ENCODE data around the gene PGBD2. TPM values are rescaled to one million over a fixed set of nuclear protein-coding genes. Genes with fewer than 3 reads are reported as not detected.

PGBD2 gene, protein sequence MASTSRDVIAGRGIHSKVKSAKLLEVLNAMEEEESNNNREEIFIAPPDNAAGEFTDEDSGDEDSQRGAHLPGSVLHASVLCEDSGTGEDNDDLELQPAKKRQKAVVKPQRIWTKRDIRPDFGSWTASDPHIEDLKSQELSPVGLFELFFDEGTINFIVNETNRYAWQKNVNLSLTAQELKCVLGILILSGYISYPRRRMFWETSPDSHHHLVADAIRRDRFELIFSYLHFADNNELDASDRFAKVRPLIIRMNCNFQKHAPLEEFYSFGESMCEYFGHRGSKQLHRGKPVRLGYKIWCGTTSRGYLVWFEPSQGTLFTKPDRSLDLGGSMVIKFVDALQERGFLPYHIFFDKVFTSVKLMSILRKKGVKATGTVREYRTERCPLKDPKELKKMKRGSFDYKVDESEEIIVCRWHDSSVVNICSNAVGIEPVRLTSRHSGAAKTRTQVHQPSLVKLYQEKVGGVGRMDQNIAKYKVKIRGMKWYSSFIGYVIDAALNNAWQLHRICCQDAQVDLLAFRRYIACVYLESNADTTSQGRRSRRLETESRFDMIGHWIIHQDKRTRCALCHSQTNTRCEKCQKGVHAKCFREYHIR
- 10 to 100 TPM; 12.2 to 15.4 (median 12.8) TPM for total RNA-seq

DNA sequence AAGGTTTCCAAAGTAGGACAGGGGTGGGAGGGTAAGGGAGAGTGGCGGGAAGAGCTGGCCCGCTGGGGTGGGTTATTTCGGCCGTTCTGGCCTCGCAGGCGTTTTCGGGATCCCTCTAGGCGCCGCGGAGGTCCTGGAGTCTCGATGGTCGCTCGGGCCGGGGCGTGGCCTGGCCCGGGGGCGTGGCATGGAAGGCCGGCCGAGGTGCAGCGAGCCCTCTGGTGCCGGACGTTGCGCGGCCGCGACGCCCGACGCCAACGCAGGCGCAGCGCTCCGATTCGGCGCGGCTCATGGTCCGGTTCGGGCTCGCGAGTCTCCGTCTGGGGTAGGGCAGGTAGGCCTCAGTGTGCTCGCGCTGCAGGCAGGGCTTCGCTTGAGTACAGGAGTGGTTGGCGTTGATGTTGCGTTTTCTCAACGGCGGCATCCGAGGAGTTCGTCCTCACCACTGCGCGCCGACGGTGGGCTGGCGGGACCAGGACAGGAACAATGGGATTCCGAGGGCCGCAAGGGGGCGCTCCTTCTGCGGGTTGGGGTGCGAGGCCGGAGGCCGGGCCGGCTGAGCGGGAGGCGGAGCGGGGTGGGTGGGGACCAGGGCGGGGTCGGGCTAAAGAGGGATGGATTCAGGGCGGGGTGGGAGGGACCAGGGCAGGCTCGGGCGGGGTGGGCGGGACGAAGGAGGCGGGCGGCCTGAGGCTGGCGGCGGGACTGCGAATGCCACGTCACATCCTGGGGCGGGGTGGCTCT is at the start of gene PGBD2:
PGBD2 (plus strand) TSS at position 227 of the 744 bp plus-strand sequence. CDS start 7,628 bp downstream, outside the sequence.
- 0 to 1% methylated on average over 18 to 38 of the region's 80 CpGs for WGBS, 2 donors
- H3K4me3 ChIP-seq (ENCODE audit: low read depth, poor library complexity, severe bottlenecking): peak within 1 kb of the TSS; percentile 48
- DNase-seq (ENCODE audit: low spot score in 2 of 2): peak; percentile 86 to 99
- TF ChIP-seq, protein P1, sequence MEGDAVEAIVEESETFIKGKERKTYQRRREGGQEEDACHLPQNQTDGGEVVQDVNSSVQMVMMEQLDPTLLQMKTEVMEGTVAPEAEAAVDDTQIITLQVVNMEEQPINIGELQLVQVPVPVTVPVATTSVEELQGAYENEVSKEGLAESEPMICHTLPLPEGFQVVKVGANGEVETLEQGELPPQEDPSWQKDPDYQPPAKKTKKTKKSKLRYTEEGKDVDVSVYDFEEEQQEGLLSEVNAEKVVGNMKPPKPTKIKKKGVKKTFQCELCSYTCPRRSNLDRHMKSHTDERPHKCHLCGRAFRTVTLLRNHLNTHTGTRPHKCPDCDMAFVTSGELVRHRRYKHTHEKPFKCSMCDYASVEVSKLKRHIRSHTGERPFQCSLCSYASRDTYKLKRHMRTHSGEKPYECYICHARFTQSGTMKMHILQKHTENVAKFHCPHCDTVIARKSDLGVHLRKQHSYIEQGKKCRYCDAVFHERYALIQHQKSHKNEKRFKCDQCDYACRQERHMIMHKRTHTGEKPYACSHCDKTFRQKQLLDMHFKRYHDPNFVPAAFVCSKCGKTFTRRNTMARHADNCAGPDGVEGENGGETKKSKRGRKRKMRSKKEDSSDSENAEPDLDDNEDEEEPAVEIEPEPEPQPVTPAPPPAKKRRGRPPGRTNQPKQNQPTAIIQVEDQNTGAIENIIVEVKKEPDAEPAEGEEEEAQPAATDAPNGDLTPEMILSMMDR (IDR thresholded peaks at IDR 0.05): peak in 1 of 3 donors; percentile 26
- no peak for TF ChIP-seq POLR2A (IDR thresholded peaks at IDR 0.05)
- intact Hi-C loops (cut with DNase I; ENCODE audit: low total_unique reads): no loop called here

DNA sequence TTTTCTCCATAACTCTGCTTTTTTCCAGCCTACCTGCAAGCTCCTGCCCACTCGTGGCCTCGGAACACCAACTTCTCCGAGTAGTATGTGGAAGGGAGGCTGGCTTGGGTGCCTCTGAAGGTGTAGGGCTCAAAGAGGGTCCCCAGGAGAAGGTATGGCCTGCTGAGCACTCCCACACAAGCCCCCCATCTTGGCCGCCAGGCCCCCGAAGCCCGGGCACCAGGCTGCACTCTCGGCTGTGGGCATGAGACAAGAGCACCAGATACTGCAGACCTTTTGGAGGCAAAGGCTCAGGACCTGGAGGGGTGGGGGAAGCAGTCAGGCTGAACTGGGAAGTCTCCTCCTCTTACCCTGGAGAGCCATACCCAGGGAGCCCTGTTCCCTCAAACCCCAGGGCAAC is 48.8 kb upstream of the PGBD2 start:
- H3K4me3 ChIP-seq (ENCODE audit: low read depth, poor library complexity, severe bottlenecking): no peak overlapping the region
- DNase-seq (ENCODE audit: low spot score in 2 of 2): peak in 1 of 2 donors; percentile 83
- TF ChIP-seq POLR2A (IDR thresholded peaks at IDR 0.05): no peak
- intact Hi-C loops (cut with DNase I; ENCODE audit: low total_unique reads): no loop called here
- 91 to 92% methylated on average over 7 of the region's 7 CpGs for WGBS, 2 donors

DNA sequence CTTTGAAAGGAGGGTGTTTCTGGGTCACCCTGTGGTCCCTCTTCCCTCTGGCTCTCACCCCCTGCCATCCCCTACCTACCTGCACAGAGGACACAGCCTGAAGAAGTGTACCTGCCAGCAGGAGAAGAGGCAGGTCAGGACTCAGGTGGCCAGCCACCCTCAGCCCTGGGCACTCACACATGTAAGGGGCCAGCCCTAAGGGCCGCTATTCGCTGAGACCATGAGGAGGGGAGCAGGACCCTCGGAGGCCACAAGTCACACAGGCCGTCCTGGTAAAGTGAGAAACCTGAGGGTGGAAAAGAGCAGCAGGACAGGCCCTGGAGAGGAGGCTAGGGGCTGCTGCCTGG is 48.3 kb upstream of the PGBD2 start:
- WGBS, 2 donors: 17 to 25% methylated on average over 4 of the region's 4 CpGs
- intact Hi-C loops (cut with DNase I; ENCODE audit: low total_unique reads): no loop called here
- DNase-seq (ENCODE audit: low spot score in 2 of 2): no peak
- H3K4me3 ChIP-seq (ENCODE audit: low read depth, poor library complexity, severe bottlenecking): peak overlapping the region; percentile 36
- TF ChIP-seq POLR2A (IDR thresholded peaks at IDR 0.05): no peak
- TF ChIP-seq, protein P1 (IDR thresholded peaks at IDR 0.05): no peak

DNA sequence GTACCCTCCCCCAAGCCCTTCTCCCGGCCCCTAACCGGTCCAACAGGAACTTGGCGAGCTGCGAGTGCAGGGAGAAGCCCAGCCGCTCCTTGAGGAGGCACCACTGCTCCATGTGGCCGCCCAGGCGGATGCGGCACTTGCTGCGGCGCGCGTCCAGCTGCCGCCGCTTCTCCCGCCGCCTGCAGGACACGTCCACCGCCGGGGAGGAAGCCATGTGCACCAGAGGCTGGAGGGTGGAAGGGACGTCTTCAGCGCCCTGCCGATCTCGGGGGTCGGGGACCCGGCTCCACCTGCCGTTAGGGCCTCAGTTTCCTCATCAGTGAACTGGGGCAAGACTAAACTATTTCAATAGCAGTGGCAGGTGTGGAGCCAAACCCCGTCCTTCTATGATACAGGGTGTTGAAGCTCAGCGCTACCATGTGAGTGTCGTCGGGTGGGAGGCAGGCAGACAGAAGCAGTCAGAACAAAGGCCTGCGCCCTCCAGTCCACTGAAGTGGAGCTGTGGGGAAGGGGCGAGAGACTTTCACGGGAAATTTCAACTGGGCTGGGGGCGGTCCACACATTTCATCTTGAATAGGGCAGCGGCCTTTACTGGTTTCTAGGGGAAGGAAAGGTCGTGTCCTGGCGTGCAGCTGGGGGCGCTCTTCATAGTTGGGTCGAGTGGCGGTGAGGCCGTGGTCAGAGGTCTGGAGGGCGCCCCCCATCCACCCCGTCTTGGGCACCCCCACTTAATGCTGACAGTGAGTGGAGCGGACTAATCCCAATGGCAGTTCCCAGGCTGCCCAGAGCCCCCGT is 47.7 kb upstream of the PGBD2 start:
- WGBS, 2 donors: 0 to 2% methylated on average over 16 to 42 of the region's 45 CpGs
- peak overlapping the region; percentile 36 for H3K4me3 ChIP-seq (ENCODE audit: low read depth, poor library complexity, severe bottlenecking)
- DNase-seq (ENCODE audit: low spot score in 2 of 2): peak in 1 of 2 donors; percentile 91
- TF ChIP-seq, protein P1 (IDR thresholded peaks at IDR 0.05): no peak
- no peak for TF ChIP-seq POLR2A (IDR thresholded peaks at IDR 0.05)
- intact Hi-C loops (cut with DNase I; ENCODE audit: low total_unique reads): no loop called here

DNA sequence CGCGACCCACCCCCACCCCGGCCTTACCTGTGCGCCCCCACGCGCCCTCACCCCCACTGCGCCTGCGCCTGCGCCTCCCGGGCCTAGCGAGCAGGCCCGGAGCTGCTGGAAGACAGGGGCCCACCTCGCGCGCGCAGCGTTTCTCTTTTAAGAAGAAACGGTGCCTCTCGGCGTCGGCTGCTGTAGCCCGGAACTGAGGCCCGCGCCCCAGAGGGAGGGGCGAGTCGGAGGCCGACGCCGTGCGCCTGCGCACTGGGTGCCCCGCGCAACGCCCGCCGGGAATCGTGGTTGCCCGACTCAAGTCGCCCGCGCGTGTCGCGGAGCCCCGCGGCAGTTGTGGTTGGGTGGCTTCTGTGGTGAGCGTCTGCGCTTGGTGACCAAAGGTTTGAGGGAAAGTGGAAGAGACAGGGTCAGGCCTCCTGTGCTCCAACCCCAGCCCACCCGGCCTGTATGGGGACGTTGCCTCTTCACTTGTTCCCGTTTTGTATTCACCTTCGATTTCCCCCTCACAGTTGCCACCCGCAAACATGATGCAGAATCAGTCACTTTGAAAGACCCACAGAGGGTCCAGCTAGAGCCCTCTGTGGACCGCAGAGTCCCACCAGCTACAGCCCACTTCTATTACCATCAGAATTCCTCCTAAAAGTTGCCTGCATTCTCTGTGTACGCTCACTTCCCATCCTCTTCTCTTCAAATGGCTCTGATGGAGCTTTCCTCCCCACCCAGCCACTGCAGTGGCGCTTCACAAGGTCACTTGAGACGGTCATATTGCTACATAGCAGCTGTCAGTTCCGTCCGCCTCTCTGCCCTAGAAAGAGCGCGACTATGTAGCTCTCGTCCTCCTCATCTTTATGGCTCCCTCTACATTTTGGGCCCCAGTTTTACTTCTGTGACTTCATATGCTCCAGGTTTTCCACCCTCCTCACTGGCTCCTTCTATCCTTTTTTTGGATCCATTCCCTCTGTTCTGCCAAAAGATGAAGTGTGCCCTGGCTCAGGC is 46.8 kb upstream of the PGBD2 start, which contains the start of gene ZNF692:
ZNF692 (minus strand) TSS at position 195 of the 999 bp plus-strand sequence. CDS start 776 bp downstream, outside the sequence.
- peak in 1 of 2 donors; percentile 73 for TF ChIP-seq POLR2A (IDR thresholded peaks at IDR 0.05)
- TF ChIP-seq, protein P1 (IDR thresholded peaks at IDR 0.05): no peak
- peak within 1 kb of the TSS; percentile 36 for H3K4me3 ChIP-seq (ENCODE audit: low read depth, poor library complexity, severe bottlenecking)
- DNase-seq (ENCODE audit: low spot score in 2 of 2): peak; percentile 96 to 99
- 4 to 12% methylated on average over 17 to 38 of the region's 62 CpGs for WGBS, 2 donors
- intact Hi-C loops (cut with DNase I; ENCODE audit: low total_unique reads): no loop called here

Data from lower leg skin (tissue), 4 donors.